ENCODE results near the gene FAM131C.
A peak's percentile ranks its signal among the peaks of the same experiment; 100 is the strongest.

FAM131C gene

GRCh38 chr1:16099412-16099811, 26.0 kb upstream of the FAM131C start:
- no peak for DNase-seq

- no peak for DNase-seq
Measured at GRCh38 chr1:16095447-16095846, 22.0 kb upstream of the FAM131C start.

- no peak for DNase-seq
Measured at GRCh38 chr1:16094453-16095158, 21.2 kb upstream of the FAM131C start.

GRCh38 chr1:16093611-16094010, 20.2 kb upstream of the FAM131C start:
- DNase-seq = no peak

- DNase-seq = no peak
Measured at GRCh38 chr1:16092923-16093511, 19.6 kb upstream of the FAM131C start.

- DNase-seq = no peak
Measured at GRCh38 chr1:16092097-16092922, 18.9 kb upstream of the FAM131C start.

GRCh38 chr1:16091296-16091695, 17.8 kb upstream of the FAM131C start:
- no peak for DNase-seq

GRCh38 chr1:16090076-16090826, 16.8 kb upstream of the FAM131C start:
- no peak for DNase-seq

- DNase-seq = no peak
Measured at GRCh38 chr1:16088996-16089395, 15.5 kb upstream of the FAM131C start.

- no peak for DNase-seq
Measured at GRCh38 chr1:16088351-16088911, 15.0 kb upstream of the FAM131C start.

- no peak for DNase-seq
Measured at GRCh38 chr1:16087733-16088132, 14.3 kb upstream of the FAM131C start.

GRCh38 chr1:16085522-16085921, 12.1 kb upstream of the FAM131C start:
- DNase-seq = no peak

GRCh38 chr1:16083486-16083885, 10.0 kb upstream of the FAM131C start:
- DNase-seq = no peak

GRCh38 chr1:16082283-16083038, 9.0 kb upstream of the FAM131C start:
- DNase-seq = no peak

- DNase-seq = no peak
Measured at GRCh38 chr1:16081636-16082035, 8.2 kb upstream of the FAM131C start.

- DNase-seq = no peak
Measured at GRCh38 chr1:16080422-16081150, 7.1 kb upstream of the FAM131C start.

GRCh38 chr1:16078925-16079656, 5.6 kb upstream of the FAM131C start:
- DNase-seq = peak; percentile 68

- DNase-seq = no peak
Measured at GRCh38 chr1:16077406-16078245, 4.2 kb upstream of the FAM131C start.

GRCh38 chr1:16076865-16077238, 3.4 kb upstream of the FAM131C start:
- DNase-seq = no peak
